ENCODE measurements around the gene LDB2. TPM values are rescaled to one million over a fixed set of nuclear protein-coding genes. Genes with fewer than 3 reads are reported as not detected.

The LDB2 gene
- total RNA-seq, 2 experiments from 2014 or later = not detected

DNA sequence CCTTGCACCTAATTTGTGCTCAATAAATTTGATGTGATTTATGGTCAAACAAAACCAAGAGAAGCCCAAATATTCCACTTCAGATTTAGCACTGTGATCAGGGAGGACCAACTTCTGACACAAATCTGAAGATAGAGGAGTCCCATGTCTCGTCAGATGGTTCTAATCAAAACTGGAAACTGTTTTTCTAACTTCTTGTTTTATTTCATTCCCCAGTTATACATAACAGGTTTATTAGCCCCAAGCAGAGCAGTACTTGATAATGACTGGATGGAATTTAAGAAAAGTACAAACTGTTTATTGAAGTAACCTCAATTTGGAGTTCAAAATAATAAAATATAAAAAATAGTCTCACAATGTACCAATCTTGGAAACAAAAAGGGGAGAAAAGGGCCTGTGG, 310.3 kb downstream of the LDB2 start:
- no TSS peak for BruUV-seq (replicated peaks)
- no peaks in the 10 kb centered on the region for H3K4me1 ChIP-seq (ENCODE audit: insufficient read depth, low read length, poor library complexity, severe bottlenecking)
- no peaks in the 10 kb centered on the region for H3K36me3 ChIP-seq (ENCODE audit: insufficient read depth, low read length)
- no peak overlapping the region for H3K4me3 ChIP-seq (ENCODE audit: low read depth, low read length, poor library complexity, severe bottlenecking)
- CTCF ChIA-PET (ENCODE audit: unreplicated experiment) = no interaction called here
- no peaks in the 10 kb centered on the region for H3K9me2 ChIP-seq (ENCODE audit: insufficient read depth, low read length)
- no peak overlapping the region for H3K4me2 ChIP-seq (ENCODE audit: low read length)
- H3K79me2 ChIP-seq (ENCODE audit: insufficient read depth, low read depth, low read length) = no peaks in the 10 kb centered on the region
- no peaks in the 10 kb centered on the region for H3K9me3 ChIP-seq (ENCODE audit: low read length)
- TF ChIP-seq EZH2phosphoT487 (IDR thresholded peaks at IDR 0.05; ENCODE audit: borderline replicate concordance, low read depth, low read length) = no peak
- TF ChIP-seq, protein P1, sequence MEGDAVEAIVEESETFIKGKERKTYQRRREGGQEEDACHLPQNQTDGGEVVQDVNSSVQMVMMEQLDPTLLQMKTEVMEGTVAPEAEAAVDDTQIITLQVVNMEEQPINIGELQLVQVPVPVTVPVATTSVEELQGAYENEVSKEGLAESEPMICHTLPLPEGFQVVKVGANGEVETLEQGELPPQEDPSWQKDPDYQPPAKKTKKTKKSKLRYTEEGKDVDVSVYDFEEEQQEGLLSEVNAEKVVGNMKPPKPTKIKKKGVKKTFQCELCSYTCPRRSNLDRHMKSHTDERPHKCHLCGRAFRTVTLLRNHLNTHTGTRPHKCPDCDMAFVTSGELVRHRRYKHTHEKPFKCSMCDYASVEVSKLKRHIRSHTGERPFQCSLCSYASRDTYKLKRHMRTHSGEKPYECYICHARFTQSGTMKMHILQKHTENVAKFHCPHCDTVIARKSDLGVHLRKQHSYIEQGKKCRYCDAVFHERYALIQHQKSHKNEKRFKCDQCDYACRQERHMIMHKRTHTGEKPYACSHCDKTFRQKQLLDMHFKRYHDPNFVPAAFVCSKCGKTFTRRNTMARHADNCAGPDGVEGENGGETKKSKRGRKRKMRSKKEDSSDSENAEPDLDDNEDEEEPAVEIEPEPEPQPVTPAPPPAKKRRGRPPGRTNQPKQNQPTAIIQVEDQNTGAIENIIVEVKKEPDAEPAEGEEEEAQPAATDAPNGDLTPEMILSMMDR (conservative IDR thresholded peaks at IDR 0.05; ENCODE audit: low read length) = no peak
- POLR2A ChIA-PET = no interaction called here
- H2AFZ ChIP-seq (ENCODE audit: low read length) = no peak overlapping the region
- no peak for DNase-seq (ENCODE audit: low spot score)
- no peaks in the 10 kb centered on the region for H4K20me1 ChIP-seq (ENCODE audit: insufficient read depth, low read length)
- H3K27ac ChIP-seq (ENCODE audit: low read depth, low read length, poor library complexity, severe bottlenecking) = no peak overlapping the region
- intact Hi-C loops (cut with micrococcal nuclease; ENCODE audit: unreplicated experiment) = no loop called here

DNA sequence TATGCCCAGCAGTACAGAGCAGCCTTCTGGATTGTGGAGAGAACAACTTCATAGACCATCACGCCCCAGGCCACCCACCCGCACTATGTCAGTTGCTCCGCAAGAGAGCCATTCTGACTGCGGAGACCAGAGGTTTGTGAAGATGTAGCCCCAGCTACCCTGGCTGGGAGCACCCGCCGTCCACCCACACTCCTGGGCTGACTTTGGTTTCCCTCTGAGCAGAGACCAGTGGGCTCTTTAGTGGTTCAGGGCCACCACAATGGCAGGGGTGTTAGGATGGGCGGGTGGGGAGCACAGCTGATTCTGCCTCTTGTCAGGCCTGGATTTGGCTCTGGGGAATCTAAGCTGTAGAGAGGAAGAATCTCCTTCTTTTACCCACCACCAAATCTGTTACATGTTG, 313.4 kb downstream of the LDB2 start:
- Histone ChIP-seq H3K4me1 (ENCODE audit: insufficient read depth, low read length, poor library complexity, severe bottlenecking) (no peaks in the 10 kb centered on the region), H3K36me3 (ENCODE audit: insufficient read depth, low read length) (no peaks in the 10 kb centered on the region), H3K27ac (ENCODE audit: low read depth, low read length, poor library complexity, severe bottlenecking) (no peak overlapping the region), H3K79me2 (ENCODE audit: insufficient read depth, low read depth, low read length) (no peaks in the 10 kb centered on the region), H2AFZ (ENCODE audit: low read length) (no peak overlapping the region), H3K9me3 (ENCODE audit: low read length) (no peaks in the 10 kb centered on the region), H3K9me2 (ENCODE audit: insufficient read depth, low read length) (no peaks in the 10 kb centered on the region), H3K4me3 (ENCODE audit: low read depth, low read length, poor library complexity, severe bottlenecking) (no peak overlapping the region), H4K20me1 (ENCODE audit: insufficient read depth, low read length) (no peaks in the 10 kb centered on the region), H3K4me2 (ENCODE audit: low read length) (no peak overlapping the region)
- no TSS peak for BruUV-seq (replicated peaks)
- ChIA-PET CTCF (ENCODE audit: unreplicated experiment) (no interaction called here), POLR2A (no interaction called here)
- intact Hi-C loops (cut with micrococcal nuclease; ENCODE audit: unreplicated experiment) = no loop called here
- DNase-seq (ENCODE audit: low spot score) = no peak
- TF ChIP-seq EZH2phosphoT487 (IDR thresholded peaks at IDR 0.05; ENCODE audit: borderline replicate concordance, low read depth, low read length) = no peak
- TF ChIP-seq, protein P1 (conservative IDR thresholded peaks at IDR 0.05; ENCODE audit: low read length) = no peak

DNA sequence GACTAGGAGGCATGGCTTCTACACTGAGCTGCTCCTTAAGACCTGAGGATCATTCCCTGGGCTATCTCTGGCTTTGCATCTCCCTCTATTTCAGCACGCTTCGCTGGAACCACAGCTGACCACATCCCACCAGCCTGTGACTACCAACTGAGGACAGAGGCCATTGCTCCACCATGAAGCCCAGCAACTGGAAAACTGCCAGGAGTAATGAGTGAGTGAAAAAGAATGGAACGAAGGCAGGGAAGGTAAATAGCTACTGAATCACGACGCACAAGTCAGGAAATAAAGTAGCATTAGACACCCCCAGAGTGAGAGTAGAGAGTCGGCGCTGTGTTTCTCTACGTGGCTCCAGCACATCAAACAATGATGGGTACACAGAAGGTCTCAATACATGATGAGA, 314.7 kb downstream of the LDB2 start:
- no peaks in the 10 kb centered on the region for H3K36me3 ChIP-seq (ENCODE audit: insufficient read depth, low read length)
- H3K4me3 ChIP-seq (ENCODE audit: low read depth, low read length, poor library complexity, severe bottlenecking) = no peak overlapping the region
- POLR2A ChIA-PET = no interaction called here
- H2AFZ ChIP-seq (ENCODE audit: low read length) = no peak overlapping the region
- no peak for TF ChIP-seq EZH2phosphoT487 (IDR thresholded peaks at IDR 0.05; ENCODE audit: borderline replicate concordance, low read depth, low read length)
- TF ChIP-seq, protein P1 (conservative IDR thresholded peaks at IDR 0.05; ENCODE audit: low read length) = no peak
- H3K79me2 ChIP-seq (ENCODE audit: insufficient read depth, low read depth, low read length) = no peaks in the 10 kb centered on the region
- no peaks in the 10 kb centered on the region for H3K9me3 ChIP-seq (ENCODE audit: low read length)
- intact Hi-C loops (cut with micrococcal nuclease; ENCODE audit: unreplicated experiment) = no loop called here
- no peak for DNase-seq (ENCODE audit: low spot score)
- no peaks in the 10 kb centered on the region; the same call in 1 of the 2 replicates for H3K9me2 ChIP-seq (ENCODE audit: insufficient read depth, low read length)
- H3K27ac ChIP-seq (ENCODE audit: low read depth, low read length, poor library complexity, severe bottlenecking) = no peak overlapping the region
- no peaks in the 10 kb centered on the region for H3K4me1 ChIP-seq (ENCODE audit: insufficient read depth, low read length, poor library complexity, severe bottlenecking)
- H4K20me1 ChIP-seq (ENCODE audit: insufficient read depth, low read length) = no peaks in the 10 kb centered on the region
- no TSS peak for BruUV-seq (replicated peaks)
- CTCF ChIA-PET (ENCODE audit: unreplicated experiment) = no interaction called here
- no peak overlapping the region for H3K4me2 ChIP-seq (ENCODE audit: low read length)
